IMR-90 (cell line): Measurements from ENCODE around the gene QKI. TPM values are rescaled to one million over a fixed set of nuclear protein-coding genes. Genes with fewer than 3 reads are reported as not detected.

Source experiments
- ATAC-seq: fragments of 200-7000 bp; cut with Tn5 transposase; 2 replicates; pipeline ENCODE4 v1.9.1; 2020; ENCODE audit warnings: low read depth, mild to moderate bottlenecking, moderate library complexity
- BruUV-seq: library from RNA; stranded (reverse); fragments of 400-500 nt; replicated peaks from 2 replicates; lab custom pipeline; 2021; lab: Mats Ljungman, UMichigan
- CTCF ChIA-PET: fragments of 300-600 bp; formaldehyde crosslinking; extraction: SDS; loops from one replicate; lab custom pipeline; 2021; ENCODE audit warnings: antibody characterized with exemption; lab: Yijun Ruan, JAX
- POLR2A ChIA-PET: fragments of 300-600 bp; sonication (Branson Sonifier 250); formaldehyde crosslinking; loops from one replicate; lab custom pipeline; 2022; ENCODE audit warnings: antibody characterized with exemption; ENCODE audit not compliant: unreplicated experiment; lab: Charles Lee
- DNase-seq: peaks from one replicate; pipeline ENCODE4 v3.0.0; 2013
- H2AFZ ChIP-seq: replicated peaks from 2 replicates; pipeline ENCODE3; 2013; ENCODE audit warnings: low read length, mild to moderate bottlenecking; ENCODE audit not compliant: poor library complexity
- H2AK5ac ChIP-seq: 2 replicates; pipeline ENCODE4 v1.6.1; 2013; ENCODE audit warnings: low read depth, low read length, inconsistent platforms
- H2AK9ac ChIP-seq: replicated peaks from 2 replicates; pipeline ENCODE3; 2013; ENCODE audit warnings: mild to moderate bottlenecking, low read depth, low read length, moderate library complexity; ENCODE audit not compliant: poor library complexity
- H2BK120ac ChIP-seq: 2 replicates; pipeline ENCODE4 v1.6.1; 2013; ENCODE audit warnings: low read depth, low read length, inconsistent platforms
- H2BK15ac ChIP-seq: 3 replicates; pipeline ENCODE4 v1.6.1; 2013; ENCODE audit warnings: low read depth, low read length, inconsistent platforms
- H2BK20ac ChIP-seq: 2 replicates; pipeline ENCODE4 v1.6.1; 2013; ENCODE audit warnings: low read depth, mild to moderate bottlenecking, inconsistent platforms, low read length, moderate library complexity
- H2BK5ac ChIP-seq: 2 replicates; pipeline ENCODE4 v1.6.1; 2013; ENCODE audit warnings: mild to moderate bottlenecking, low read depth, low read length, inconsistent platforms; ENCODE audit not compliant: poor library complexity, severe bottlenecking
- H3K14ac ChIP-seq: replicated peaks from 2 replicates; pipeline ENCODE4 v1.6.1; 2013; ENCODE audit warnings: low read depth, low read length, inconsistent platforms
- H3K18ac ChIP-seq: 2 replicates; pipeline ENCODE4 v1.6.1; 2013; ENCODE audit warnings: low read depth, low read length, control low read depth
- H3K23ac ChIP-seq: 2 replicates; pipeline ENCODE4 v1.6.1; 2013; ENCODE audit warnings: low read depth, low read length, inconsistent platforms
- H3K27ac ChIP-seq: 2 replicates; pipeline ENCODE4 v1.5.1; 2013; ENCODE audit warnings: mild to moderate bottlenecking, control low read depth, low read length; ENCODE audit not compliant: insufficient read depth
- H3K27me3 ChIP-seq: 2 replicates; pipeline ENCODE4 v1.6.1; 2013; ENCODE audit warnings: low read length; ENCODE audit not compliant: control insufficient read depth, insufficient read depth
- H3K36me3 ChIP-seq: 2 replicates; pipeline ENCODE4 v1.6.1; 2013; ENCODE audit warnings: low read length, mixed read lengths; ENCODE audit not compliant: control insufficient read depth, insufficient read depth
- H3K4ac ChIP-seq: 2 replicates; pipeline ENCODE4 v1.6.1; 2013; ENCODE audit warnings: low read depth, low read length, inconsistent platforms
- H3K4me1 ChIP-seq: 2 replicates; pipeline ENCODE4 v1.6.1; 2013; ENCODE audit warnings: low read length, mixed read lengths; ENCODE audit not compliant: control insufficient read depth, insufficient read depth
- H3K4me2 ChIP-seq: 2 replicates; pipeline ENCODE4 v1.6.1; 2013; ENCODE audit warnings: low read depth, mild to moderate bottlenecking, control low read depth, low read length, moderate library complexity
- H3K4me3 ChIP-seq: 2 replicates; pipeline ENCODE4 v1.5.1; 2013; ENCODE audit warnings: low read depth, mild to moderate bottlenecking, control low read depth, low read length, moderate library complexity; ENCODE audit not compliant: insufficient read depth
- H3K56ac ChIP-seq: 2 replicates; pipeline ENCODE4 v1.6.1; 2013; ENCODE audit warnings: low read length, inconsistent platforms; ENCODE audit not compliant: insufficient read depth; ENCODE audit errors: extremely low read depth
- H3K79me1 ChIP-seq, 2 experiments: 2 replicates each; pipeline ENCODE4 v1.6.1; 2013; ENCODE audit warnings: low read length in 2 of 2, inconsistent platforms in 1 of 2, low read depth in 1 of 2
- H3K9ac ChIP-seq: 2 replicates; pipeline ENCODE4 v1.6.1; 2013; ENCODE audit warnings: low read depth, low read length, control low read depth
- H3K9me1 ChIP-seq: 2 replicates; pipeline ENCODE4 v1.6.1; 2013; ENCODE audit warnings: low read length, inconsistent platforms; ENCODE audit not compliant: insufficient read depth
- H3K9me3 ChIP-seq: 2 replicates; pipeline ENCODE4 v1.6.1; 2013; ENCODE audit warnings: low read length; ENCODE audit not compliant: control insufficient read depth, insufficient read depth
- H4K20me1 ChIP-seq: 2 replicates; pipeline ENCODE4 v1.6.1; 2013; ENCODE audit warnings: low read length, inconsistent platforms; ENCODE audit not compliant: insufficient read depth
- H4K5ac ChIP-seq: 2 replicates; pipeline ENCODE4 v1.6.1; 2013; ENCODE audit warnings: mild to moderate bottlenecking, low read depth, low read length, control low read depth
- H4K8ac ChIP-seq, 2 experiments: 2 replicates each; pipeline ENCODE4 v1.6.1; 2013; ENCODE audit warnings: low read depth in 2 of 2, low read length in 2 of 2, control low read depth in 1 of 2, inconsistent platforms in 1 of 2
- H4K91ac ChIP-seq: 2 replicates; pipeline ENCODE4 v1.6.1; 2013; ENCODE audit warnings: low read depth, low read length, inconsistent platforms; ENCODE audit not compliant: insufficient read depth
- RCOR1 ChIP-seq: IDR thresholded peaks from 2 replicates; pipeline ENCODE4 v1.6.1; 2012; ENCODE audit warnings: mild to moderate bottlenecking, low read length, improper control_type of control experiment; ENCODE audit not compliant: insufficient replicate concordance
- WGBS, 2 experiments: methylation state at CpG; one replicate each; pipeline versions ENCODE4 v1.1.5 to v1.1.7; 2013; ENCODE audit warnings: missing lambda C conversion rate in 2 of 2; ENCODE audit not compliant: insufficient read length in 1 of 2; ENCODE audit errors: extremely low coverage in 2 of 2; 5-methylcytosine and 5-hydroxymethylcytosine counted together
- dilution Hi-C: fragments of 300-500 bp; cut with HindIII; formaldehyde crosslinking; loops from one replicate; pipeline ENCODE4 v1.14.3; 2018; ENCODE audit warnings: low sequenced_read_pairs; ENCODE audit not compliant: unreplicated experiment
- in situ Hi-C: fragments of 300-500 bp; cut with MboI; formaldehyde crosslinking; loops from 3 replicates; pipeline ENCODE4 v1.14.3; 2019; ENCODE audit warnings: low sequenced_read_pairs, inconsistent platforms, mixed read lengths
- intact Hi-C: fragments of 100-400 bp; cut with micrococcal nuclease; formaldehyde crosslinking; loops from 2 replicates; pipeline ENCODE4 v1.10.0; 2022
- polyA plus RNA-seq, 3 experiments: library from polyadenylated mRNA; depleted of rRNA; stranded (reverse); fragments of >200 nt; gene quantifications; 2 replicates each; pipeline ENCODE4 v1.2.3, GENCODE V29; 2012; ENCODE audit warnings: low replicate concordance in 1 of 3
- total RNA-seq: library from RNA; depleted of rRNA; stranded (reverse); fragments of >200 nt; gene quantifications from 2 replicates; pipeline ENCODE4 v1.2.3, GENCODE V29; 2012
- TF ChIP-seq, protein P1 (sequence below): fragments of 150-350 bp; IDR thresholded peaks from 2 replicates; pipeline ENCODE4 v1.6.1; 2016; ENCODE audit warnings: low read depth, mild to moderate bottlenecking, low read length, moderate library complexity, borderline replicate concordance

QKI gene
- total and polyA plus RNA-seq, 2 of the 4 experiments (the other 2 are of a cell fraction), result 112 to 232 TPM

DNA sequence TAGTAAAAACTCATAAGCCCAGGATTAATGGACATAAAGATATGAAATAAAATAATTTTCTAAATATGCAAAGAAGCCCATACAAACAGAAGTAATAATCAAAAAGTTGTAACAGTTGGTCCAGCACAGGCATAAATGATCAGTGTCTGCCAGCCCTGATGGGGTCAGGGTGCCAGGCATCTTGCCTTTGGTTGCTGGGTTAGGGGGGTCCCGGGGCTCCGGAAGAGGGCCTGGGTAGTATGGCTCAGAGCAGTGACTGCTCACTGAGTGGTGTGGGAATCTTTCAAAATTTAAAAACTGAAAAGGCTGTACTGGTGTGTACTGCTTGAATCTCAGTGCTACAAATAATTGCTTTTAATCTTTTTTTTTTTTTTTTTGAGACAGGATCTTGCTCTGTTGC lies 7.7 kb upstream of the QKI start:
- Histone ChIP-seq H3K4me3 (no peak overlapping the region), H3K56ac (no peak overlapping the region), H3K79me1 (no peaks in the 10 kb centered on the region), H2BK15ac (no peak overlapping the region), H2BK20ac (no peak overlapping the region), H2AFZ (no peak overlapping the region), H2AK5ac (no peak overlapping the region), H4K20me1 (no peaks in the 10 kb centered on the region), H4K8ac (no peak overlapping the region; a peak in 1 of 4 replicates), H2BK5ac (no peak overlapping the region), H2BK120ac (no peak overlapping the region), H3K27me3 (no peaks in the 10 kb centered on the region), H3K23ac (no peak overlapping the region), H3K9me3 (no peaks in the 10 kb centered on the region), H3K4me1 (peaks cover 3% of the 10 kb centered on the region), H3K27ac (no peak overlapping the region), H3K36me3 (no peaks in the 10 kb centered on the region), H3K14ac (no peak overlapping the region), H3K18ac (no peak overlapping the region), H2AK9ac (no peak overlapping the region), H4K5ac (no peak overlapping the region), H3K9me1 (no peaks in the 10 kb centered on the region), H3K4me2 (no peak overlapping the region), H3K4ac (no peak overlapping the region), H4K91ac (no peak overlapping the region), H3K9ac (no peak overlapping the region)
- ATAC-seq (no peak), DNase-seq (no peak)
- TF ChIP-seq, protein P1, sequence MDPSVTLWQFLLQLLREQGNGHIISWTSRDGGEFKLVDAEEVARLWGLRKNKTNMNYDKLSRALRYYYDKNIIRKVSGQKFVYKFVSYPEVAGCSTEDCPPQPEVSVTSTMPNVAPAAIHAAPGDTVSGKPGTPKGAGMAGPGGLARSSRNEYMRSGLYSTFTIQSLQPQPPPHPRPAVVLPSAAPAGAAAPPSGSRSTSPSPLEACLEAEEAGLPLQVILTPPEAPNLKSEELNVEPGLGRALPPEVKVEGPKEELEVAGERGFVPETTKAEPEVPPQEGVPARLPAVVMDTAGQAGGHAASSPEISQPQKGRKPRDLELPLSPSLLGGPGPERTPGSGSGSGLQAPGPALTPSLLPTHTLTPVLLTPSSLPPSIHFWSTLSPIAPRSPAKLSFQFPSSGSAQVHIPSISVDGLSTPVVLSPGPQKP, result no peak
- no peak for TF ChIP-seq RCOR1
- BruUV-seq, result no TSS peak
- dilution Hi-C loops (no loop called here), intact Hi-C loops (no loop called here), in situ Hi-C loops (loop anchor here (25.0 kb wide), 1 partner anchor 1995 kb away; no protein-coding TSS in a partner anchor)
- POLR2A ChIA-PET, result no interaction called here
- CTCF ChIA-PET, result no interaction called here
- no CpG with 5 or more reads among the region's 2 CpGs for WGBS, 2 experiments
